ENCODE data around the gene SLF1.
"Not testable (repeated sequence)": the region's sequence is repeated elsewhere in the genome, so short reads cannot be mapped to it uniquely, and the experiment has no call there.

Gene SLF1

GRCh38 chr5:94618493-94619328 is at the start of gene SLF1, which contains the start of gene KIAA0825:
Gene SLF1 (plus strand): TSS chr5:94618669. CDS start chr5:94628811, 10,142 bp downstream.
Gene KIAA0825 (minus strand): TSS chr5:94618604. CDS start chr5:94537126, 81,478 bp downstream.
- DNase-seq (ENCODE audit: low spot score) (peak; percentile 90), FAIRE-seq (no peak)

GRCh38 chr5:94571415-94571814 is 47.1 kb upstream of the SLF1 start:
- DNase-seq (ENCODE audit: low spot score), result no peak
- no peak for FAIRE-seq

GRCh38 chr5:94573349-94573748 is 45.1 kb upstream of the SLF1 start:
- not testable (repeated sequence) for DNase-seq (ENCODE audit: low spot score); FAIRE-seq

- no peak for FAIRE-seq
- no peak for DNase-seq (ENCODE audit: low spot score)
These were observed 43.3 kb upstream of the SLF1 start for GRCh38 chr5:94575196-94575595.

DNA sequence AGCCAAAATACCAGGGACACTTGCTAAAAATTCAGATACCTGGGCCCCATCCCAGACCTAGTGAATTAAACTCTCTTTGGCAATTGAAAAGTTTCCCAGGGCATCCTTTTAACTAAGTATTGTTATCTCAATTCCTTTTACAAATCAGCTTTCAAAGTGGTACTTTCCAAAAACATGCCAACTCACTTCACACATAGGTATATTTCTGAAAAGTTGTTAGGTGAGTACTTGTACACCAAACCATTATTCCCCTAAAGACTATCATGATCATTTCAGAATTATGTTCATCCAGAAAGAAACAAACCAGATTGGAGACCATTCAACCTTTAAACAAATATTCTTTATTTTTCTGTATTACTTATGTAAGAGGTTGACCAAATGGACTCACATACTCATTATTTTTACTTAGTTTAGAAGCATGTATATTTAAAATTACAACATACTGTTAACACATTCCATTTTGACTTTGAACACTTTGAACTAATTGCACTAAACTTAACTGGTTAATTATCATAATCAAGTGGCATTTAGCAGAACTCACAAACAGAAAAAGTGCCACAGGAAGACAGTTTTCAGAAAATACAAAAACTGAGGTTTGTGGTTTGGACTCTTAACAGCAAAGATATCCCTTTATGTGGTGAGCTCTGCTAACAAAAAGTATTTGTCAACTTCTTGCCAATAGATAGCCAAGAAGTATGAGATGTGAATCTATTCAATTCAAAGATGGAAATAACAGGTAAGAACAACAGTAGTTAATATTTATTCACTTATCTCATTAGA is 40.8 kb upstream of the SLF1 start:
- no peak for DNase-seq (ENCODE audit: low spot score)
- no peak for FAIRE-seq

- DNase-seq (ENCODE audit: low spot score), result no peak
- no peak for FAIRE-seq
These were observed 23.1 kb upstream of the SLF1 start for GRCh38 chr5:94595281-94595840.

- no peak for FAIRE-seq
- DNase-seq (ENCODE audit: low spot score), result no peak
These were observed 4.9 kb upstream of the SLF1 start for GRCh38 chr5:94613583-94613982.

DNA sequence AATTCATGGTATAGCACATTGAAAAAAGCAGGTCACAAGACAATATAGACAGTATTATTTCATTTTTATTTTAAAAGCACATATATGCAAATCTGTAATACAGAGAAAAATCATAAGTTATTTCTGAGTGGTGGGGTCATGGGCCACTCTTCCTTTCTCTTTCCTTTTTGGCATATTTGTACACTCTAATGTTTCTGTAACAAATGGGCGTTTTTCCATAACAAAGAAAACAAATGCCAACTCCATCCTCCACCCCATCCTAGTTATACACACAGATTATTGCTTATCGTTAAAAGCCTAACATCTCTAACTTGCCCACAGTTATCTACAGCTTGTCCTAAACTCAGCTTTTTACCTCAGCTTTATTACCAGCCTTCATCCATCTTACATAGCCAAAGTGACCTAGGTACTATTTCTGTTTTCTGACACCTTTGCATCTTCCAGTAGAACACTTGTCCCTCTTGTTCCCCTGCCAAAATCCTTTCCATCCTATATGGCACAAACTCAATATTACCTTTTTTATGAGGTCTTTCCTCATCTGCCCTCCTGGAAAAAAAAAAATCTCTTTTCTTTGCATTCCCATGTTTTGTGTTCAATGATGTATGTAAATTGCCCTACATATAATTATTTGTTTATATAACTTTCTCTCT is 4.2 kb upstream of the SLF1 start:
- no peak for FAIRE-seq
- DNase-seq (ENCODE audit: low spot score), result no peak

DNA sequence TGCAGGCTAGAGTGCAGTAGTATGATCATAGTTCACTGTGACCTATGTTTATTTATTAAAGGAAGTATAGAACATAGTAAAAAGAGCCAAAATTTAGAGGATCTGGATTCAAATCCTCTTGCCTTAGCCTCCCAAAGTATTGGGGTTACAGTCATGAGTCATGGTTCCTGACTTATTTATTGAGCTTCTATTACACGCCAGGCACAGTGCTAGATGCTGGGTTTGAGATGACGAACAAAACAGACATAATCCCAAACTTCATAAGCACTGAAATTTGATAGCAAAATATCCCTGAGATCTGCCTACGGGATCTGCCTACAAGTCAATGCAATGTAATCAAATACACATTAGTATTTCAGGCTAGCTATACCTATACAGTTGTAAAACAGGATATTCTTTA is 2.6 kb upstream of the SLF1 start:
- DNase-seq (ENCODE audit: low spot score), result no peak
- no peak for FAIRE-seq

- DNase-seq (ENCODE audit: low spot score), result no peak
- FAIRE-seq, result no peak
These were observed 408 bp upstream of the SLF1 start for GRCh38 chr5:94618029-94618492.

DNA sequence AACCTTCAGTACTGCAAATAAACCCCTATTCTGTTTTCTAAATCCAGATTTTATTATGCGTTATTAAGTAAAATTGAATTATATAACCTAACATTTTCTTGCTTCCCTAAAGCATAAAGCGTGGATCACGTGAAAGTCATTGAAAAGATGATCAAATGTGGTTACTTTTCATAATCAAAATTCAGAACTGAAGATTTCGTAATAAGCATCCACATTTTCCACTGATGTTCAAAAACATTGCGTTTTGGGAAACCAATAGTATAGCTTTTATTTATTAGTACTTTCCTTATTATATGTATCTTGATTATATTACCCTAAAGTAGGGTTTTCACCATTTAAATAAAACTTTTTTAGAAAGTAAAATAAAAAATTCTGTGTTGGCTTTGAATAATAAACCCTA is 1.8 kb downstream of the SLF1 start:
- no peak for DNase-seq (ENCODE audit: low spot score)
- no peak for FAIRE-seq

DNA sequence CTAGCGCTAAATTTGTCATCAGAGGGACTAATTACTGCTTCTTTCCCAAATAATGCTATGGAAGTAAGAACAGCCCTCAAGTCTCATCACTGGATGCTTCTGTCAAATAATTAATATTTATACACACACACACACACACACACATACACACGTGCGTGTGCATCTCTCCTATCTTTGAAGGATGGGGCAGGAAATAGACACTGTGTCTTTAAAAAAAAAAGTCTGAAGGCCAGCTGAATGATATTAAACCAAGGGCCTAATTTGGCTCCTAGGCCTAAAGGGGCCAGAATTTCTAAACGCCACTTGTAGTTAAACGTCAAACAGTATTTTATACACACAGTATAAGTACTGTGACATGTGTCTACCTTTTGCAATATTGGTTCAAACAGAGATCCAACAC is 3.3 kb downstream of the SLF1 start:
- FAIRE-seq (no peak), DNase-seq (ENCODE audit: low spot score) (no peak)

- FAIRE-seq (no peak), DNase-seq (ENCODE audit: low spot score) (no peak)
These were observed 4.5 kb downstream of the SLF1 start for GRCh38 chr5:94623011-94623410.

GRCh38 chr5:94623877-94624276 is 5.4 kb downstream of the SLF1 start:
- DNase-seq (ENCODE audit: low spot score) (no peak), FAIRE-seq (no peak)

- DNase-seq (ENCODE audit: low spot score) (no peak), FAIRE-seq (no peak)
These were observed 8.7 kb downstream of the SLF1 start for GRCh38 chr5:94627191-94627590.

GRCh38 chr5:94632024-94632423 is 13.6 kb downstream of the SLF1 start:
- FAIRE-seq, result no peak
- DNase-seq (ENCODE audit: low spot score), result no peak

GRCh38 chr5:94640176-94640575 is 21.7 kb downstream of the SLF1 start:
- DNase-seq (ENCODE audit: low spot score) (no peak), FAIRE-seq (no peak)

- FAIRE-seq (no peak), DNase-seq (ENCODE audit: low spot score) (no peak)
These were observed 26.6 kb downstream of the SLF1 start for GRCh38 chr5:94645053-94645452.

DNA sequence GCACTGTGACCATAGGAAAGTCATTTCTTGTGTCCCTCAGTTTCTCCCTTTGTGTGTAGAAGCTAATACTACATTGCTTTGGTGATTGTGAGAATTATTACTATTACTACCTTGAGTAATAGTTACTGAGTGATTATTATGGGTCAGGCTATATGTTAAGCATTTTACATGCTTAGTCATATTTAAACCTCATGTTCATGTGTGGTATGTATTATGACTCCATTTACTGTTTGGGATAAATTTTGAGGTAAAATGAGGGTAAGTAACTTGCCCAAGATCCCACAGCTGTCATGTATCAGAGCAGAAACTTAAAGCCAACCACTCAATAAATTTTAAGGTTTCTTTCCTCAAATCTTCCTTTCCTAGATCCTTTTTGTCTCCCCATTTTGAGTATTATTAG is 28.3 kb downstream of the SLF1 start:
- FAIRE-seq (no peak), DNase-seq (ENCODE audit: low spot score) (no peak)

- DNase-seq (ENCODE audit: low spot score), result no peak
- no peak for FAIRE-seq
These were observed 31.4 kb downstream of the SLF1 start for GRCh38 chr5:94649874-94650273.

DNA sequence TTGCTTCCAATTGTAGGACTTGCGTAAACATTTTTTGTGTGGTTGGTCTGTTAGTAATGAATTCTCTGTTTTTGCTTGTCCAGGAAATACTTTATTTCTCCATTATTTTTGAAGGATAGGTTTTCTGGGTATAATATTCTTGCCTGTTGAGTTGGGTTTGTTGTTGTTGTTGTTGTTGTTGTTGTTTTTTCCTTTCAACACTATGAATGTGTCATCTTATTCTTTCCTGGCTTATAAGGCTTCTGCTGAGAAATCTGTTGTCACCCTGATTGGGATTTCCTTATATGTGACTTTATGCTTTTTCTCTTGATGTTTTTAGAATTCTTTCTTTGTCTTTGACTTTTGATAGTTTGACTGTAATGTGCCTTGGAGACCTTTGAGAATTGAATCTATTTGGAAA is 39.8 kb downstream of the SLF1 start:
- FAIRE-seq (no peak), DNase-seq (ENCODE audit: low spot score) (no peak)

- DNase-seq (ENCODE audit: low spot score) (no peak), FAIRE-seq (no peak)
These were observed 42.0 kb downstream of the SLF1 start for GRCh38 chr5:94660506-94660905.

Data from urothelium cell line (cell line).